GM19397 (cell line): Measurements from ENCODE around the gene SDR39U1.

ENCODE experiments used
- ATAC-seq: cut with Tn5 transposase; IDR thresholded peaks from one replicate; pipeline ENCODE4 v1.9.1; 2021; ENCODE audit warnings: mild to moderate bottlenecking, moderate library complexity; ENCODE audit not compliant: unreplicated experiment

Gene SDR39U1

GRCh38 chr14:24414077-24414476 is 28.5 kb downstream of the SDR39U1 start:
- no peak for ATAC-seq

GRCh38 chr14:24411443-24412389 is 30.9 kb downstream of the SDR39U1 start:
- no peak for ATAC-seq

GRCh38 chr14:24409956-24410355 is 32.6 kb downstream of the SDR39U1 start:
- no peak for ATAC-seq

GRCh38 chr14:24409192-24409591 is 33.4 kb downstream of the SDR39U1 start:
- ATAC-seq: no peak

GRCh38 chr14:24408764-24409163 is 33.8 kb downstream of the SDR39U1 start:
- ATAC-seq: no peak

GRCh38 chr14:24407608-24408325 is 34.8 kb downstream of the SDR39U1 start:
- no peak for ATAC-seq

GRCh38 chr14:24406416-24406815 is 36.2 kb downstream of the SDR39U1 start:
- ATAC-seq: no peak

- no peak for ATAC-seq
These were observed 37.8 kb downstream of the SDR39U1 start for GRCh38 chr14:24404814-24405213.

GRCh38 chr14:24403294-24403998 is 39.1 kb downstream of the SDR39U1 start:
- ATAC-seq: no peak

- no peak for ATAC-seq
These were observed 40.5 kb downstream of the SDR39U1 start for GRCh38 chr14:24401810-24402702.

- ATAC-seq: no peak
These were observed 42.4 kb downstream of the SDR39U1 start for GRCh38 chr14:24399999-24400718.

- no peak for ATAC-seq
These were observed 43.1 kb downstream of the SDR39U1 start for GRCh38 chr14:24399447-24399822.

GRCh38 chr14:24398653-24399446 is 43.7 kb downstream of the SDR39U1 start, which contains the start of gene NYNRIN:
Gene NYNRIN, plus strand, starts transcription at chr14:24399003. Its CDS starts 244 bp downstream, at chr14:24399247.
- no peak for ATAC-seq

GRCh38 chr14:24398293-24398652 is 44.3 kb downstream of the SDR39U1 start:
- no peak for ATAC-seq

GRCh38 chr14:24397639-24398292 is 44.8 kb downstream of the SDR39U1 start:
- ATAC-seq: no peak

GRCh38 chr14:24395609-24396582 is 46.7 kb downstream of the SDR39U1 start:
- no peak for ATAC-seq

- no peak for ATAC-seq
These were observed 48.3 kb downstream of the SDR39U1 start for GRCh38 chr14:24394275-24394674.
